Activated CD4-positive, alpha-beta T cell treated with anti-CD3 and anti-CD28 coated beads, Interleukin-2, Interleukin-6, amounts not matched to agents 100 ng/mL and 50 ng/mL, durations not matched to agents 16 hours and 8 hours (primary cell): ENCODE data around the gene KCNIP1.
"Not testable (repeated sequence)": the region's sequence is repeated elsewhere in the genome, so short reads cannot be mapped to it uniquely, and the experiment has no call there.

Experiments
- DNase-seq: peaks from one replicate; pipeline ENCODE4 v3.0.0-alpha.2; 2020

KCNIP1 gene

DNA sequence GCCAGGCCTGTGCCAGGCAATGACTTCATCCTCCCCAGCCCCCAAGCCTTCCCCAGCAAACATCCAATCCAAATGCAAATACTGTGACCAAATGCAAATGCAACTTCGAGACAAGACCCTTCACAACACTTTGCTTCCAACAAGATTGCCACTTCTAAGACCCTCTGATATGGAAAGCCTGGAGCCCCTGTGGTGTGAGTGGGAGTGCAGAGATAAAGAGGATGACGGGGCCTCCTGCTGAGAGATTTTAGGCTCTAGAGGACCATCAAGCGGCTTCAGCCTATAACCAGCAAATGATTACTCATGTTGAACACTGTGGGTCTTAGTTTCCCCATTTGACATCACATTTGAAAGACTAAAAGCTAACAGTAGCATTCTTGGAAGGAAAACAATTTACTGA, 233.1 kb downstream of the KCNIP1 start:
- DNase-seq: no peak

DNA sequence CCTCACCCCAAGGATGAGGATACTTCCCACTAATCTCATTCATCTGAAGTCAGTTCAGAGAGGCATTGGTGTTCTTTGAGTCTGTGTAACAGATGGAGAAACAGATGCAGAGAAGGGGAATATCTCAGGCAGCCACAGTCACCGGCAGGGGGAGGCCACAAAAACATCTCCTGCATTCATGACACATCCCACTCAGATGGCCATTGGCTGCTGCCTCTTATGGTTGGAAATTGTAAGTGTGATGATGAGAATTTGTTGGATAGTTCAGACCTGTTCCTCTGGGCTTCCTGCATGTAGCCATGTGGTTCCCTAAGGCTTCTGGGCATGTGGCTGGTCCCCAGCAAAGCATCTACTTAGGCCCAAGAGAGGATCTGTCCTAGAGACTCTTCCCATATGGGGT, 233.8 kb downstream of the KCNIP1 start:
- no peak for DNase-seq

DNA sequence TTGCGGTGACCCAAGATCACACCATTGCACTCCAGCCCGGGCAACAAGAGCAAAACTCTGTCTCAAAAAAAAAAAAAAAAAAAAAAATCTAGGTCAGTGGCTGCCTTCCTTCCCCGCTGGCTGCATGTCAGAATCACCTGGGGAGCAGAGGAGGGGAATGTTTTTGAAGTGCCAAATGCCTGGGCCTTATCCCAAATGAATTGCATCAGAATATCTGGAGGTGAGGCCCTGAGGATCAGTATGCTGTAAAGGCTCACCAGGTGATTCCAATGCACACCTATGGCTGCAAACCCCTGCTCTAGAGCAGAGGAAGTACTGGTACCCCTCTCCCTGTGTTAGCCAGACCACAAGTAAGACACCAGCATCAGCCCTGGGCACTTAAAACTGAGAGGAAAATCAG, 235.0 kb downstream of the KCNIP1 start:
- no peak for DNase-seq

DNA sequence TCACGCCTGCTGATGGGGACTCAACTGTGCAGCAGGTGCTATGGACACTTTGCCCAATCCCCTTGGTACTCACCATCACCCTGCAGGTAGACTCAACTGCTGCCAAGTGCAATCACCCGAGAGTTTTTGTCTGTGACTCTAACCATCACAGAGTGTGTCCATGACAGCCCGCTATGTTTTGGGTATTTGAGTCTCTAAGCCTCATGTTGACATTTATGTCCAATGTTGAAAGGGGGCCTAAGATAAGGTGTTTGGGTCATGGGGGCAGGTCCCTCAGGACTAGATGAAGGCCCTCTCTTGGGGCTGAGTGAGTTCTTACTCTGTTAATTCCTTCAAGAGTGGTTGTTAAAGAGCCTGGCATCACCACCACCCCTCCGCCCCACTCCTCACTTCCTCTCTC, 235.6 kb downstream of the KCNIP1 start:
- no peak for DNase-seq

DNA sequence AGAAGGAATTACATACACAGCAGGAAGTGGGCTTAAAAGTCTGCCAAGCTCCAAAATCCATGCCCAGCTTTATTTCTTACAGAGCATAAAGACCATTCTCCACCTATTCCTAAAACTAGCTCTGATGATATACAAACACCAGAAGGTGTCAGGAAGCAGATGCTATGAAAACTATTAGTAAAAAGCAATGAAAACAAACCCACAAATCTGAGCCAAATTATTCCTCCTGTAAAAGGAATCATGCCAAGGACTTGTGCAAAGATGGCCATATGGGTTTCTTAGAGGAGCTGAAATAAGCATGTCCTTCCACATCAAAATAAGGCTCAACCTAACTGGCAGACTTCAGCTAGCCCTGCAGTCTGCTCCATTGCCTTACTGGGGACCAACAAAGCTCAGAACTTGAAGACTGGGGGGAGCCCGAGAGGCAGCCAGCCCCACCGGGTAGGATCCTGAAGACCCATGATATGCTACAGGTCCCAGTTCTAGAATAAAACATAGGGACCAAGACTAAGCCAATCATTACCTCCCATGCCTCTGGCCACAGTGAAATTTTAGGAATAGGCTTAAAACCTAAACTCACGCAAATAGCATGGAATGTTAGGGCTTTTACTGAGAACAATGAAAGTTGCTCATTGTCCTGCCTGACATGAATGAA, 236.9 kb downstream of the KCNIP1 start:
- DNase-seq: no peak

DNA sequence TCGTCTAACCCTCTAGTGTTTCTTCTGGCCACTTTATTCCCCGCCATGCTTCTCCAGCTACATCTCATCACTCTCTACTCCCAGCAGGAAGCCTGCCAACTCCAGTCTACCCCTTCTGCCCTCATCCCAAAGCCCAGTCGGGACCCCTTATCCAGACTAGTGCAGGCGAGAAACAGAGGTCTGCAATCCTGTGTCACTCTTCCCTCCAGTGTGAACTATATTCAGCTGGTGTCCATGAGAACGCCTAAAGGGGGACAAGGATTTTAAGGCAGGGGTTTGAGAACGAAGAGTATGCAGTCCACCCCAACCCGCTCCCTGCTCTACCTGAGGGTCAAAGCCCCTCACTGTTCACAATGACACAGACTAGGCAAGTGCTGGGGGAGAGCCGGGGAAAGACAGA, 238.0 kb downstream of the KCNIP1 start:
- DNase-seq: no peak

DNA sequence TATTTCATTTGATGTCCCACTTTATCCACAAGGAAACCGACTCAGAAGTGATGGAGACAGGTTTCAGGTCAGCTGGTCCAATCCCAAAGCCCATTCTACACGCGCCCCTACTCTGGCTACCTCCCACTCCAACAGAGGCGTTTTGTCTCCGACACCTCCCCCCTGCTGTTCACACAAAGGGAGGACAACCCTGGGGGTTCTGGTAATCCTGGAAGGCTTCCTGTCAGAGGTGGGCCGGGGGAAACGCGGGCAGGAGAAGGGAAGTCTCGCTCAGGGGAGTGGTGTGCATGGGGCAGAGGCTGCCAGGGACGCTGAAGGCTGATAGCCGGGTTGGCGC, 240.0 kb downstream of the KCNIP1 start:
- no peak for DNase-seq

DNA sequence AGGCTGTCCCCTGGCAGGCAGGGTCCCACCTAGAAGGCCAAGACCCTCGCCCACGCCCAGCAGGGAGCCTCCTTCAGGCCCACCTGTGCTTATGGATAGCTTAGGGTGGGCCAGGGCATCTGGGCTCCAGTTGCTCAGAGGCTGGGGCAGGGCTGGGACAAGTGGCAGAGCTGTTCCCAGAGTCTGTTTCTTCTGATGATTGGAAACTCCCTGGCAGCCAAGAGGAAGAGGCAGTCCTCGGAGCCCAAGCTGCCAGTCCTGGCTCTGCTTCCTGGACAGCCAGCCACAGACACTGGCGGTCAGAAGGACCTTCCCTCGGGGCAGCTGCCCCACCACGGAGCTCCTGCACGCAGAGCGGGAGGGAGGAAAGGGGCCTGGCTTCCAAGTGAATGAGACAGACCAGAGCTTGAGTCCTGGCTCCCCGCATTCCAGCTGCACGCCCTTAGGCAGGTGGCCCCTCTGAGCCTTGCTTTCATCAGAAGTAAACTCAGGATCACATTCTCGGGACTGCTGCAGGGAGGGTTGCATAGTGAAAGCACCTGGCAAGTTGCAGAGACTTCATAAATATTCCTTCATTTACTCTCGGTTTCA, 241.8 kb downstream of the KCNIP1 start:
- DNase-seq: no peak

DNA sequence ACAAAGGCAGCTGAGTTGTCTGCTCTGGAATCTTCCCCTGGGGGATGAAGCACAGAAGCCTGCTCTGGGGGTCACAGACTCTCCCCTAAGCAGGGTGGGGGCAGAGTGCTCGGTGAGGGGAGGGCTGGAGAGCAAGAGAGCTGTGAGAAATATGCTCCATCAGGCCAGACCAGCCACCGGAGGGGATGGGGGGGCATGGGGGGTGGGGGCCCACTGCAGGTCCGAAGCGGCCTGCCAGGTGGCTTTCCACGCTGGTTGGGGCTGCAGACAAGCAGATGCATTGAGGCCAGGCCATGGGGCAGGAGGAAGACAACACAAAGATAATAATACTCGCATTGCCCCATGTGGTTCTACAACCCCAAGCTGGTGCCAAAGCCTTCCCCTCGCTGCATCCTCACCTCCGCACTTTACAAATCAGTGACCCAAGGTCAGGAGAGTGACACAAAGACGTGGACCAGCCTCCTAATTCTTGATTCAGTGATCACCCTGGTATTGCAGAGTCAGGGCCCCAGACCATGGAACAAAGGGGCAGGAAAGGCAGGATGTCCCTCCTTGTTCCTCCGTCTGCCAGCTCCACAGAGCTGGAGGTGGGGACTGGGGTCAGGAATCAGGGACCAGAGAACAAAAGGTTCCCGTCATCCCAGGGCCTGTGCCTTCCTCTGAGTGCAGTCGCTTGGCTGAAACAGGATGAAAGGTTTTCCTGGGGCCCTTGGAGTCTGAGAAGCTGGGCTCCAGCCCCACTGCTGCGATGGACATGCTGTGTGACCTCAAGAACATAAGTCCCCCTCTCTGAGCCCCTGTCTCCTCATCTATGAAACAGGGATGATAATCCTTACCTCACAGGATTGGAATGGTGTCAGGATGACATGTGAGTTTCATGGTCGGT, 242.5 kb downstream of the KCNIP1 start:
- no peak for DNase-seq

DNA sequence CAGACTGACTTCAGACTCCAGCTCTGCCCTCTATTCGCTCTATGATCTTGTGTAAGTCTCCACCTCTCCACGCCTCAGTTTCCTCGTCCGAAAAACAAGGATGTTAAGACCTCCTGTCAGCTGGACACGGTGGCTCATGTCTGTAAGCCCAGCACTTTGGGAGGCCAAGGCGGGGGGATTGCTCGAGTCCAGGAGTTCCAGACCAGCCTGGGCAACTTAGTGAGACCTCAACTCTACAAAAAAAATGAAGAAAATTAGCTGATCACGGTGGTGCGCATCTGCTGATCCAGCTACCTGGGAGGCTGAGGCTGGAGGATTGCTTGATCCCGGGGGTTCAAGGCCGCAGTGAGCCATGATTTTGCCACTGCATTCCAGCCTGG, 243.1 kb downstream of the KCNIP1 start:
- DNase-seq: no peak

DNA sequence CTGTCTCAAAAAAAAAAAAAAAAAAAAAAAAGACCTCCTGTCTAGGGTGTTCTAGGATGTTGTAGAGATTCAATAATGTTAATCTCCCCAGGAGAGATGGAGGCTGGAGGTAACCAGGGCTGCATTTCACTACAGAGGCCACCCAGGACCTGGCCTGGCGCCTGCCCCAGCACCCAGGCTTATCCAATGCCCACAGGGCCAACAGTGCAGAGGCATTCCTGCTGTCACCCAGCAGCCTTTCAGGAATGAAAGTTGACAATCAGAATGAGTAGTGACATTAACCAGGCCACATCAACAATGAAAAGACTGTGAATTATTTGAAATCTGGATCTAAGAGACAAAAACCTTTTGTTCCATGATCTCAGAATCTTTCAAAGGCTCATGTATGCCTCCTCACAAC, 243.5 kb downstream of the KCNIP1 start:
- DNase-seq: no peak

DNA sequence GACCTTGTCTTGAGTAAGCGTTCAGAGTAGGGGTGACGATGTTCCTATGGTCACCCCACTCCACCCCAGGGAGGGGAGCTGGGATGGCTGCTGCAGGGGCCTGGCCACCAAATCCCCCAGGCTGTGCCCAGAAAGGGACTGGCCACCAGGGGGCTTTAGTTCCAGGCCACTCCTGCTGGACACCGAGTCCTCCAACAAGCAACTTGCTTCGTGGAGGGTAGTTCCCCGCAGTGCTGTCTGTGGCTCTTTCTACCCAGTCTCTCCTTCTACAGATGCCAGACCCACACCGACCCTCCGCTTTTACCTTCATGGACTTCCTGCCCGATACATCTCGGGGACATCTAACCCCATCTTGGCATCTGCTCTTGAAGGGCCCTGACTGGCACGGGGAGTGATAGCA, 244.0 kb downstream of the KCNIP1 start:
- no peak for DNase-seq

DNA sequence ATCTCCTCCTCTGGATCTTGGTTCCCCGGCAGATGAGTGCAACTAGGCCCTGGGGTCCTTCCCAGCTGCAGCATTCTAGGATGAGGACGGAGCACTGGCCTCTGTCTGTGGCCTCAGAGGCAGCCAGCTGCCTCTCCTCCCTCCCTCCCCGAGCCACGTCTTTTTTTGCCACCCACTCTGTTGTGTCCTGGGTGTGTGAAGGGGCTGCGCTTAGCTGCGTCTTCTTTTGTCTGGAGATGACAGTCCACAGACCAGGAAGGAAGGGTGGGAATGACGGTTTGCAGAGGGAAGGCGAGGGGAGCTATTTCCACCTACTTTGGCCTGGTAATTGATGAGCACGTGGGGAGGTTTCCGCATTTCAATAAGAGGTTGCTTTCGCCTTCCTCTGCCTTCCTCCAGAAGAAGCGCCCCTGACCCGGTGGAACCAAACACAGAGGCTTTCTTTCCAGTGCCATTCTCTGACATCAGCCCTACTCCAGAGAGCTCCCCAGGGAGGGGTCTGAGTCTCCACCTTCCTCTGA, 245.2 kb downstream of the KCNIP1 start:
- DNase-seq: no peak

DNA sequence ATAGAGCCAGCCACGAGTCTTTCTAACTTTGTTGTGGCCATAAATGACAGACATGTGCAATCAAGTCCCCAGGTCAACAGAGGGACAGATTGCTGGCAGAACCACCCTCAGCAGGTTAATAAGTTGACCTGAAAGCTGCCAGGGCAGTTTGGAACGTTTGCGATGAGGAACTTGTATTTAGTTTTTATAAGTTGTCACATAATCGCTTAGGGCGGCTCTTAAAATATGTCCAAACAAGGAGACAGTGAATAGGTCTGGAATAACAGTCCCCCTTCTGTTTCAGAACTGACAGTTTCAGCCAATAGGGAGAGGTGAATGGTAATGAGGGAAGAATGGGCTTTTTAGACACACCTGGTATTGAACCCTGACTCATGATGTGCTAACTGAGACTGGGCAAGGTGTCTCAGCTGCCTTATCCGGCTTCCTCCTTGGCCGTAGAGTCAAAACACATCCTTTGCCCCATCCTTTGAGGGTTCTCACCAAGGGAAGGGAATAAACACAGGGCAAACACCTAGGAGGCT, 246.2 kb downstream of the KCNIP1 start:
- DNase-seq: no peak

DNA sequence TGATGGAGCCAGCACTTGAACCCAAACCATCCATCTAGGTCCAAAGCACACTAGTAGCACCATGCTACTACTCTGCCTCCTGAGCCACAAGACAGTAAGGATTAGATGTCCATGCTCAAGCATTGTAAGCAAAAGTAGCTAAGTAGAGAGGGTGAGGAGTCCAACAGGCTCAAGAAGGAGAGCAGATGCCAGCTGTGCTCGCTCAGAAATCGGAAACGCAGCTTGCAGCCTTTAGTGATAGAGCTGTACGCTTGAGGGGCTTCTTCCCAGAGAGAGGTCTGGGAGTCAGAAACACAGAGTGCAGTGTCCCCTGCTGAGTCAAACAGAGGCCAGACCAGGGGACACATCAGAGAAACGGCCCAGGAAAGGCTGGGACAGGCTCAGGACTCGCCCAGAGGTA, 247.0 kb downstream of the KCNIP1 start:
- DNase-seq: no peak

DNA sequence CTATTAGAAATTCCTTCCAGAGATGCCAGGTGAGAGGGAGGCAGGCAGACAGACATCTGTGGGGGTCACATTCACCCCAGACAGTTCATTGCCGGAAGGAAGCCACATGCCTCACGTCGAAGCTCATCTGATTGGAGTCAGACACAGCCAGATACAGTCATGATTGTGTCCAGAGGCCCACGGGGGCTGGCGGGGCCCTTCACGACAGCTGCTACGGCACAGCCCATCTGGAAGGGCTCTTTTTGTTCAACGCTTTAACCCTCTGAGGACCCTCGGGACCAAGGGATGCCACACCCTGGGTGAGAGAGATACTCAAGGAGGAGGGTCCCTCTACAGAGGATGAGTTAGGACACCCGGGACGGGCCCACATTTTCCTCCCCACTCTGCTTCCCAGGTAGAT, 247.8 kb downstream of the KCNIP1 start:
- DNase-seq: no peak

DNA sequence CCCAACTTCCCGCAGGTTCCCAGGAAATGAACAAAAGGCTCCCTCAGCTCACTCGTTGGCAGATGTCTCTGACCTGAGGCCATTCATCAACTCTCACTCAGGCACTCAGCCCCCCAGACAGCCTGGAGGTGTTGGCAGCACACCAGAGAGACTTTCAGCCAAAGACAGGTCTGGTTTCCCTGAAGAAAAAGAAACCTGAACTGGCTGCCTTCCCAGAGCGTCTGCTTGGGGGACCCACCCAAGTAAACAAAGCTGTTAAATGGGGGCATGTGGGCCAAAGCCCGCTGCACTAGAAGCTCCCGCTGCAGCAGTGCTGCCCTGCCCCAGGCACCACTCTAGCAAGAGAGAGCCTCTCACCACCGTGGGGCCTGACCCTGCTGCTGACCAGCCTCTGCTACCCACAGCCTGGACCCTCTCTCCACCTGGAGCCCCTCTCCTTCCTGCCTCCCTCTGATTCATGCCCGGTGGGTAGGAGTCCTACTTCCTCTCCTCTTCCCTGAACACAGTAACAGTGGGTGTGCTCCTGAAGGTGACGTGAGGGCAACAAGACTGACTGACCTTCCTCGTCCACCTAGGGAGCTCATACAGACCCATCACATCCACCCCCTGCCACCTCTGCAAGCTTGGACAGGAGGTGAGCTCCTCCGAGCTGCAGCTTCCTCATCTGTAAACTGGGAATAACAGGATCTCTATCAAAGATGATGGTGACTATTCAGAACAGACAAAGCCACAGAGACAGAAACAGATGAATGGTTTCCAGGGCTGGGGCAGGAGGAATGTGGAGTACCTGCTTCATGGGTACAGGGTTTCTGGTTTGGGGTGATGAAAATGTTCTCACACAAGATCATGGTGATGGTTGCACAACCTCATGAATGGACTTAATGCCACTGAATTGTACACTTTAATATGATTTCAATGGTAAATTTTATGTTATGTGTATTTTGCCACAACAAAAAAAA, 248.7 kb downstream of the KCNIP1 start:
- DNase-seq: no peak

DNA sequence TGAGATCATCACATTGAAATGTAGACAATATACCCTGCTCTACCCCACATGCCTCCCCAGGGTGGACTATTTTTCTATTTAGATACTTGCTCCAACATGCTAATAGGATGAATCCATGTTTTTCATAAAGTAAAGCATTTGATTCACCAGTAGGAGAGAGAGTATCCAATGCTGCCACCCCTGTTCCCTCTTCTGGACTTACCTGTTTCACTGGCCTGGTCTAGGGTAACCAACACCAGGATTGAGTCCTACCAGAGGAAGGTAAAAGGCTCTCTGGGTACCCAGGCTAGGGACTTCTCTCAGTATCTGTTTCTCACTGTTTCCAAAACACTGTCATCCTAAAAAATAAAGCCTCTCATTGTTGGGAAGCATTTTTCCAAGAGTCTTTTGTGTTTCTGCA, 249.5 kb downstream of the KCNIP1 start:
- DNase-seq: no peak

DNA sequence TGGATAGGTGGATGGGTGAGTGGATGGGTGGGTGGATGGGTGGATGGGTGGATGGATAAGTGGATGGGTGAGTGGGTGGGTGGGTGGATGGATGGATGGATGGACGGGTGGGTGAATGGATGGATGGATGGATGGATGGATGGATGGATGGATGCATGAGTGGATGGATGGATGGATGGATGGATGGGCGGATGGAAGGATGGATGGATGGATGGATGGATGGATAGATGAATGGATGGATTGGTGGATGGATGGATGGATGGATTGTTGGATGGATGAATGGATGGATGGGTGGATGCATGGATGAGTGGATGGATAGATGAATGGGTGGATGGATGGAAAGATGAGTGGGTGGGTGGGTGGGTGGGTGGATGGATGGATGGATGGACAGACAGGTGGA, 250.7 kb downstream of the KCNIP1 start:
- DNase-seq: not testable (repeated sequence)

DNA sequence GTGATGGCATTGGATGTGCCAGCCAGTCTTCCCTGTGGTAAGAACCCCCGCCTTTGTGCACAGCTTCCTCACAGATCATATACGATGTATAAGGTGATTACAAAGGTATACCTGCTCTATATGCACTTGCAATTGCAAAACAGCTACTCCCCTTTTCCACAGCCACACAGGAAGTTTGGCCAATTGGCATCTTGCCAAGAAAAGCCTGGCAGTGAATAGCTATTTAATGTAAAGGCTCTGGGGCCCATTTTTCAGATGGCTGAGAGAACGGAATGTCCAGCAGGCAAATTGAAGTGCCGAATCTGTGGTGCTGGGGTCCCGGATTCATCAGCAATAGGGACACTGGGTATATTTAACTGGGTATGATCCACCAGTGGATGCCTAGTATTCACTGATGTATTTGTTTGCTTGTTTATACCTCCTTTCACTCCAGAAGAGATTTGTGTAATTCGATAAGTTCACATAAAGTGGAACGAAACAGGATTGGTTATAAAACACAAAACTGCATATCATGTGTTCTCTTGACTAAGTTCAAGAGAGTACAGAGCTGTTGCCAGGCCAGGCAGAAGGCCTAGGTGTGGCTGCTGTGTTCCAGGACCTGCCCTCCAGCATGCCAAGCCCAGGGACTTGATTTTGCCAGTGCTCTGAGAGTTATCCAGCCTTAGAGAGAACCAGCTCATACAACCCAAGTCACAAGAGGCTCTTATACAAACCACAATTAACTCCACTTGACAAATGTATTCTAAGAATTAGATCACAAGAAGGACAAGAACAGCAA, 252.0 kb downstream of the KCNIP1 start:
- no peak for DNase-seq

DNA sequence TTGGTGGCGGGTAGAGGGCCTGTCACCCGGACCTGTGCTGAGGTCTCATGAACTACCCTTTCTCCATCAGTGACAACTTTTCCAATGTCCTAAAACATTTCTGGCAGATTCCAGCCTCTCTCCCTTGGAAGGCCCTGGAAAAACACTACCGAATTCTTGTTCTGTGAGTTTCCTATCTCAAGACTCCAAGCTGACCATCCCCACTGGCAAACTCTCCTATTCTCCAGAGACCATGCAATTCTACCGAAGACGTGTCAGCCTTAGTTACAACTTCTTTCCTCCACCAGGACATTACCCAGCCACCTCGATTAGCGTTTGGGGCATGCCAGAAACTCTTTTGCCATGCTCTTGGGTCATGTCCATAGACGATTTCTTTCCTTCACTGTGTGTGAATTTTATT, 252.9 kb downstream of the KCNIP1 start:
- no peak for DNase-seq

DNA sequence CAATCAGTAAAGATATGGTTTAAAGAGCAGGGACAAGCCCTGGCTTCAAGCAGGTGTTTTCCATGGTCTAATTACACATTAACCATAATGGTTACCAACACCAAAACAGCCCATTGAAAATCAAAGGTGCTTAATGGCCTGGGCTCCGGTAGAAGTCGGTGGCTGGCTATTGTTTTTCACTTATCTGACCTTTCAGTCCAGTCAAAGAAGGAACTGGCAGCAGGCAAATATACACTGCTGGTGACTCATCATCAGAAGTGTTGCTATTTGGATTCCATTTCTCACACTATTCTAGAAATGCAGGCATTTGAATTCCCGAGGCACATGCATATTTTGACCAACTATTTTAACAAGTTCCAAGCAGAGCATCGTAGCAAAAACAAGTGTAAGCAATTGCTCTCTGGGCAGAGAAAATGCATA, 253.4 kb downstream of the KCNIP1 start:
- no peak for DNase-seq
